Caco-2 (cell line): Measurements from ENCODE around the gene AMPD2. TPM values are rescaled to one million over a fixed set of nuclear protein-coding genes. Genes with fewer than 3 reads are reported as not detected.

Source experiments
- BruUV-seq: library from RNA; stranded (reverse); fragments of 400-500 nt; replicated peaks from 2 replicates; lab custom pipeline; 2021; lab: Mats Ljungman, UMichigan
- CTCF ChIA-PET: fragments of 300-600 bp; sonication (Branson Sonifier 250); formaldehyde crosslinking; loops from one replicate; lab custom pipeline; 2022; ENCODE audit warnings: antibody characterized with exemption; lab: Charles Lee
- POLR2A ChIA-PET: fragments of 300-600 bp; sonication (Branson Sonifier 250); formaldehyde crosslinking; loops from one replicate; lab custom pipeline; 2022; ENCODE audit warnings: antibody characterized with exemption; lab: Charles Lee
- DNase-seq, 2 experiments: peaks; one replicate each; pipeline versions ENCODE4 v3.0.0 to v3.0.0-alpha.2; 2020 to 2022
- H3K27me3 ChIP-seq: replicated peaks from 2 replicates; pipeline ENCODE4 v1.6.0; 2011; ENCODE audit warnings: low read length; ENCODE audit not compliant: control insufficient read depth, insufficient read depth
- H3K36me3 ChIP-seq: 2 replicates; pipeline ENCODE4 v1.5.1; 2011; ENCODE audit warnings: low read length; ENCODE audit not compliant: control insufficient read depth, insufficient read depth
- H3K4me1 ChIP-seq: fragments of 250-450 bp; sonication (Bioruptor Pico); 2 replicates; pipeline ENCODE4 v1.5.1; 2020; ENCODE audit warnings: mild to moderate bottlenecking
- H3K4me3 ChIP-seq: 2 replicates; pipeline ENCODE4 v1.5.1; 2011; ENCODE audit warnings: low read depth, mild to moderate bottlenecking, control low read depth, low read length
- H3K9me3 ChIP-seq: fragments of 250-450 bp; sonication (Bioruptor Pico); 2 replicates; pipeline ENCODE4 v1.5.1; 2020; ENCODE audit warnings: mild to moderate bottlenecking, moderate library complexity
- H3K27ac Mint-ChIP-seq: one replicate; pipeline ENCODE4 v1.8.0; 2022; ENCODE audit warnings: mixed read lengths; ENCODE audit not compliant: unreplicated experiment
- H3K27me3 Mint-ChIP-seq: one replicate; pipeline ENCODE4 v1.8.0; 2022; ENCODE audit warnings: mixed read lengths; ENCODE audit not compliant: insufficient read depth, unreplicated experiment
- H3K36me3 Mint-ChIP-seq: one replicate; pipeline ENCODE4 v1.8.0; 2022; ENCODE audit warnings: mild to moderate bottlenecking, mixed read lengths; ENCODE audit not compliant: insufficient read depth, unreplicated experiment
- H3K4me1 Mint-ChIP-seq: one replicate; pipeline ENCODE4 v1.8.0; 2022; ENCODE audit warnings: low read depth, mixed read lengths; ENCODE audit not compliant: unreplicated experiment
- H3K4me3 Mint-ChIP-seq: one replicate; pipeline ENCODE4 v1.8.0; 2022; ENCODE audit warnings: mild to moderate bottlenecking, moderate library complexity, mixed read lengths; ENCODE audit not compliant: unreplicated experiment
- H3K9me3 Mint-ChIP-seq: one replicate; pipeline ENCODE4 v1.8.0; 2022; ENCODE audit warnings: mixed read lengths; ENCODE audit not compliant: unreplicated experiment
- CTCF ChIP-seq, 2 experiments: fragments of 200-600 bp in 1 of 2; IDR thresholded peaks; 1 replicate in 1 of 2; 2 replicates in 1 of 2; pipeline versions ENCODE4 v1.5.1 to v1.8.0; 2011 to 2022; ENCODE audit warnings: antibody characterized with exemption in 1 of 2, control low read depth in 1 of 2, inconsistent platforms in 1 of 2, low read depth in 1 of 2, low read length in 1 of 2, mild to moderate bottlenecking in 1 of 2, moderate library complexity in 1 of 2; ENCODE audit not compliant: insufficient read depth in 1 of 2, severe bottlenecking in 1 of 2, unreplicated experiment in 1 of 2
- intact Hi-C: fragments of 100-400 bp; cut with micrococcal nuclease; formaldehyde crosslinking; loops from one replicate; pipeline ENCODE4 v1.10.0; 2022; ENCODE audit not compliant: unreplicated experiment
- total RNA-seq: library from RNA; stranded (reverse); gene quantifications from 2 replicates; pipeline ENCODE4 v1.2.3, GENCODE V29; 2022

Gene AMPD2
- total RNA-seq, 1 experiment from 2014 or later, result 40.3 TPM

DNA sequence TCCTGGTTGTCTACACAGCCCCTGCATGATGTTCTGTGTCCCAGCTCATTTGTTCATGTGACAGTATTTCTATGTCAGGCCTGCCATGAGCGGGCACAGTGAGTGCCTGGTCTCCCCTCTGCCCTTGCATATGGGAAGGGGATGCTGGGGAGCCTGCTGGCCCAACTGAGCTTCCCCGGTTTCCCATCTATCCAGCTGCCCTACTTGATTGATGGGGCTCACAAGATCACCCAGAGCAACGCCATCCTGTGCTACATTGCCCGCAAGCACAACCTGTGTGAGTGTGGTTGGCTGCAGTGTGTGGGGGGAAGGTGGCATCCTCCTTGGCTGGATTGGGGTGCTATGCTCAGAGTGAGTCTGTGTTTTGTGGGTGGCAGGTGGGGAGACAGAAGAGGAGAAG is 37.8 kb downstream of the AMPD2 start:
- DNase-seq, result no peak
- Histone ChIP-seq H3K9me3 (no peaks in the 10 kb centered on the region), H3K27me3 (no peaks in the 10 kb centered on the region), H3K4me1 (no peaks in the 10 kb centered on the region), H3K4me3 (no peak overlapping the region), H3K36me3 (no peaks in the 10 kb centered on the region)
- POLR2A ChIA-PET, result no interaction called here
- intact Hi-C loops, result loop anchor here (5.0 kb wide), 1 partner anchor 115 kb away; no protein-coding TSS in a partner anchor
- no peak for TF ChIP-seq CTCF (IDR thresholded peaks at IDR 0.05; ENCODE audit: insufficient read depth in 1 of 2, low read depth in 1 of 2, low read length in 1 of 2, severe bottlenecking in 1 of 2, unreplicated experiment in 1 of 2)
- Mint-ChIP-seq H3K4me3 (no peak overlapping the region), H3K27me3 (no peaks in the 10 kb centered on the region), H3K27ac (no peak overlapping the region), H3K9me3 (no peaks in the 10 kb centered on the region), H3K36me3 (no peaks in the 10 kb centered on the region), H3K4me1 (peaks cover 18% of the 10 kb centered on the region)
- no TSS peak for BruUV-seq
- CTCF ChIA-PET, result no interaction called here

DNA sequence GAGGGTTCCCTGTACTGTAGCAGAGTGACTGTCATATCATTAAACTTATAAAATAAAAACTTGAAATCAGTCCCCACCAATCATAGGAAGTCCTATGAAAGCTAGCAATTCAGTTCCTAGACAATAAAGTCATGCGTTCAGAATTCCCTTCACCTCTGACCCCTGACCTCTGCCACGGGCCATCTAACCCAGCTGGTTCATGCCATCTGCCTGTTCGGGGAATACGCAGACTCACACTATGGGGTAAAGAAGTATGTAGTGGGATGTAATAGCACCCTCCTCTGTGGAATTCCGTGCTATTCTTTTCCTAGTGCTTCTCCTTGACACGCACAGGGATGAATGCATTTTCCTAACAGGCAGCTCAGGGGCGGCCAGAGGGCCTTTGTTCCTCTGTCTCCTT is 38.3 kb downstream of the AMPD2 start:
- no peak for TF ChIP-seq CTCF (IDR thresholded peaks at IDR 0.05; ENCODE audit: insufficient read depth in 1 of 2, low read depth in 1 of 2, low read length in 1 of 2, severe bottlenecking in 1 of 2, unreplicated experiment in 1 of 2)
- CTCF ChIA-PET, result interaction anchor here (1.0 kb wide), 1 partner anchor 119 kb away, joined by 3 read pairs; no protein-coding TSS in a partner anchor

GRCh38 chr1:109658533-109659042 is 39.0 kb downstream of the AMPD2 start:
- Histone ChIP-seq H3K9me3 (no peaks in the 10 kb centered on the region), H3K27me3 (no peaks in the 10 kb centered on the region), H3K36me3 (no peaks in the 10 kb centered on the region), H3K4me3 (no peak overlapping the region), H3K4me1 (no peaks in the 10 kb centered on the region)
- POLR2A ChIA-PET, result no interaction called here
- BruUV-seq, result no TSS peak
- Mint-ChIP-seq H3K4me1 (peaks cover 12% of the 10 kb centered on the region), H3K27ac (no peak overlapping the region), H3K36me3 (no peaks in the 10 kb centered on the region), H3K9me3 (no peaks in the 10 kb centered on the region), H3K4me3 (no peak overlapping the region), H3K27me3 (no peaks in the 10 kb centered on the region)
- CTCF ChIA-PET, result interaction anchor here (1.0 kb wide), 1 partner anchor 118 kb away, joined by 3 read pairs; no protein-coding TSS in a partner anchor
- no peak for TF ChIP-seq CTCF (IDR thresholded peaks at IDR 0.05; ENCODE audit: insufficient read depth in 1 of 2, low read depth in 1 of 2, low read length in 1 of 2, severe bottlenecking in 1 of 2, unreplicated experiment in 1 of 2)
- intact Hi-C loops, result loop anchor here (5.0 kb wide), 1 partner anchor 114 kb away; no protein-coding TSS in a partner anchor
- no peak for DNase-seq

More for the DNA sequence above, 38.3 kb downstream of the AMPD2 start:
- POLR2A ChIA-PET, result no interaction called here
- no peaks in the 10 kb centered on the region for H3K27me3 Mint-ChIP-seq
- no TSS peak for BruUV-seq
- H3K9me3 Mint-ChIP-seq, result no peaks in the 10 kb centered on the region
- intact Hi-C loops, result loop anchor here (5.0 kb wide), 1 partner anchor 114 kb away; no protein-coding TSS in a partner anchor
- no peaks in the 10 kb centered on the region for H3K4me1 ChIP-seq
- no peaks in the 10 kb centered on the region for H3K9me3 ChIP-seq
- H3K36me3 Mint-ChIP-seq, result no peaks in the 10 kb centered on the region
- H3K27ac Mint-ChIP-seq, result no peak overlapping the region
- H3K36me3 ChIP-seq, result no peaks in the 10 kb centered on the region
- no peaks in the 10 kb centered on the region for H3K27me3 ChIP-seq
- H3K4me3 Mint-ChIP-seq, result no peak overlapping the region
- no peak for DNase-seq
- peaks cover 16% of the 10 kb centered on the region for H3K4me1 Mint-ChIP-seq
- no peak overlapping the region for H3K4me3 ChIP-seq
